Thyroid gland (tissue), 4 donors: ENCODE measurements around the gene JAKMIP2. TPM values are rescaled to one million over a fixed set of nuclear protein-coding genes. Genes with fewer than 3 reads are reported as not detected.

Experiments used
- DNase-seq, 2 donors: peaks; one replicate each; pipeline ENCODE4 v3.0.0-alpha.2; 2019
- H3K27ac ChIP-seq, 3 donors: fragments of 200-600 bp; sonication (generic); 1 replicate in 2 of 3; 2 replicates in 1 of 3; pipeline ENCODE4 v1.5.1; 2016 to 2019; ENCODE audit warnings: mild to moderate bottlenecking in 1 of 3, moderate library complexity in 1 of 3
- H3K27me3 ChIP-seq: fragments of 200-600 bp; sonication (generic); one replicate; pipeline ENCODE4 v1.5.1; 2019
- H3K36me3 ChIP-seq, 2 donors: fragments of 200-600 bp; sonication (generic); one replicate each; pipeline ENCODE4 v1.5.1; 2016 to 2019
- H3K4me1 ChIP-seq, 2 donors: fragments of 200-600 bp; sonication (generic); one replicate each; pipeline ENCODE4 v1.5.1; 2017 to 2019
- H3K4me3 ChIP-seq, 3 donors: fragments of 200-600 bp; sonication (generic); replicated peaks in 1 of 3; 1 replicate in 2 of 3; 2 replicates in 1 of 3; pipeline ENCODE4 v1.5.1; 2016; ENCODE audit warnings: mild to moderate bottlenecking in 1 of 3
- H3K9me3 ChIP-seq: fragments of 200-600 bp; sonication (generic); one replicate; pipeline ENCODE4 v1.5.1; 2017
- POLR2A ChIP-seq, 2 donors: fragments of 450-650 bp; IDR thresholded peaks; one replicate each; pipeline ENCODE4 v1.6.1; 2017; ENCODE audit warnings: antibody characterized with exemption in 2 of 2, mild to moderate bottlenecking in 2 of 2, moderate library complexity in 1 of 2
- WGBS, 2 donors: methylation state at CpG; one replicate each; pipeline ENCODE4 v1.1.5; 2017; 5-methylcytosine and 5-hydroxymethylcytosine counted together
- intact Hi-C: fragments of 100-400 bp; cut with DNase I; formaldehyde crosslinking; loops from one replicate; pipeline ENCODE4 v1.15.1; 2023
- total RNA-seq, 4 donors: library from RNA; depleted of rRNA; stranded (reverse); fragments of >200 nt; gene quantifications; one replicate each; pipeline ENCODE4 v1.2.3, GENCODE V29; 2016
- TF ChIP-seq, protein P1 (sequence below), 6 experiments: fragments of 200-600 bp in 3 of 6; fragments of 450-650 bp in 3 of 6; sonication (generic) in 3 of 6; IDR thresholded peaks; one replicate each; pipeline ENCODE4 v1.5.1; 2016 to 2019; ENCODE audit warnings: antibody characterized with exemption in 6 of 6, mild to moderate bottlenecking in 2 of 6, inconsistent platforms in 1 of 6, moderate library complexity in 1 of 6

Gene JAKMIP2
- total RNA-seq, 4 donors from 2014 or later, result under 0.01 to 0.75 (median 0.38) TPM

DNA sequence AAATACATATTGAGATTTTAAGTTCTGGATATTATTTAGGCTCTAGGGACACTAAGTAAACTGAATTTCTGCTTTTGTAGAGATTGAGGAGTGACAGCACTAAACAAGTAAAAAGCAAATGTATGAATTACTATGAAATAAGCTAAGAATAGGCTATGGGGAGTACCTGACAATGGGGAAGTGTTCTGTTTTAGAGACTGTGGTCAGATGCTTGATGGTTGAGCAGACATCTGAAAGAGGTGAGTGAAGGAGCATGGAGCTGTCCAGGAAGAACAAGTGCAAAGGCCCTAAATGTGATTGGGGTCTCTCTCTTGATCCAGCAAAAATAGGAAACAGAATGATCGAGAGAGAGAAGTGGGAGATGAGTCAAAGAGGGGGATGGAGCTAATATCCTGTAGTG, 111.7 kb downstream of the JAKMIP2 start:
- 90 to 93% methylated on average over 1 of the region's 1 CpG for WGBS, 2 donors
- H3K4me3 ChIP-seq, result no peak overlapping the region
- H3K9me3 ChIP-seq, result no peaks in the 10 kb centered on the region
- H3K36me3 ChIP-seq, result no peaks in the 10 kb centered on the region
- no peak for TF ChIP-seq POLR2A (IDR thresholded peaks at IDR 0.05)
- TF ChIP-seq, protein P1, sequence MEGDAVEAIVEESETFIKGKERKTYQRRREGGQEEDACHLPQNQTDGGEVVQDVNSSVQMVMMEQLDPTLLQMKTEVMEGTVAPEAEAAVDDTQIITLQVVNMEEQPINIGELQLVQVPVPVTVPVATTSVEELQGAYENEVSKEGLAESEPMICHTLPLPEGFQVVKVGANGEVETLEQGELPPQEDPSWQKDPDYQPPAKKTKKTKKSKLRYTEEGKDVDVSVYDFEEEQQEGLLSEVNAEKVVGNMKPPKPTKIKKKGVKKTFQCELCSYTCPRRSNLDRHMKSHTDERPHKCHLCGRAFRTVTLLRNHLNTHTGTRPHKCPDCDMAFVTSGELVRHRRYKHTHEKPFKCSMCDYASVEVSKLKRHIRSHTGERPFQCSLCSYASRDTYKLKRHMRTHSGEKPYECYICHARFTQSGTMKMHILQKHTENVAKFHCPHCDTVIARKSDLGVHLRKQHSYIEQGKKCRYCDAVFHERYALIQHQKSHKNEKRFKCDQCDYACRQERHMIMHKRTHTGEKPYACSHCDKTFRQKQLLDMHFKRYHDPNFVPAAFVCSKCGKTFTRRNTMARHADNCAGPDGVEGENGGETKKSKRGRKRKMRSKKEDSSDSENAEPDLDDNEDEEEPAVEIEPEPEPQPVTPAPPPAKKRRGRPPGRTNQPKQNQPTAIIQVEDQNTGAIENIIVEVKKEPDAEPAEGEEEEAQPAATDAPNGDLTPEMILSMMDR (IDR thresholded peaks at IDR 0.05), result no peak
- no peak for DNase-seq
- intact Hi-C loops, result no loop called here
- H3K4me1 ChIP-seq, result no peaks in the 10 kb centered on the region
- H3K27ac ChIP-seq, result no peak overlapping the region
- H3K27me3 ChIP-seq, result no peaks in the 10 kb centered on the region

DNA sequence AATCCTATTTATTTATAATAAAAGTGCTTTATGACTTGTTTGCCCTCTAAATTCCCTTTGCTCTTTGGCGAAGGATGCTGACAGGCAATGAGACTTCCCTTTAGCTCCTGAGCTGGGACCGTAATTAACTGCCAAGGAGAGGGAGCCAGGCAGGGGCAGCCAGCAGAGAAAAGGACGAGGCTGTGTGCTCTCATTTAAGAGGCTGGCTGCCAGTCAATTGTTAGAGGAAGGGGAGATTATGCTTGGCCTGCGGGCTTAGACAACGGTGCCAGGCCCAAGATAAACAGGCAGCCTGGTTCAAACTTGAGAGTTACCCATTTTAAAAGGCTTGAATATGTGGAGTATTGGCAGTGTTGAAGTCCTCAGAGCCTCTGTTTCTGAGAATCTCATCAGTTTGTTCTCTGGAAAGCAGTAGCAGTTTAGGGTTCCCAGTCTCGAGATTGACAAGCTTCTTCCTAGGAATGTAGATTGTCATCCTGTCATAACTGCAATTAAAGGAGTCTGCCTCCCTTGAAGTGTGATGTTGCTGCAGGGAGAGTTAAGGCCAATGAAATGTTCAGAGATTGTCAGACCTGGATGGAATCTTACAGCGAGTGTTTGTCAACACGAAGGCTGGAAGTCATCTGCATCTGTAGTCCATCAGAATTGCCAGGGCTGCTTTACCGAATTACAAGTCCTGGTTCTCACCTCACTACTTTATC, 113.2 kb downstream of the JAKMIP2 start:
- no peaks in the 10 kb centered on the region for H3K27me3 ChIP-seq
- no peak overlapping the region for H3K27ac ChIP-seq
- TF ChIP-seq, protein P1 (IDR thresholded peaks at IDR 0.05), result no peak
- no peak for TF ChIP-seq POLR2A (IDR thresholded peaks at IDR 0.05)
- no peak overlapping the region for H3K4me3 ChIP-seq
- H3K4me1 ChIP-seq, result no peaks in the 10 kb centered on the region
- intact Hi-C loops, result no loop called here
- no peaks in the 10 kb centered on the region for H3K36me3 ChIP-seq
- DNase-seq, result no peak
- no peaks in the 10 kb centered on the region for H3K9me3 ChIP-seq
- 57 to 61% methylated on average over 9 of the region's 9 CpGs for WGBS, 2 donors

DNA sequence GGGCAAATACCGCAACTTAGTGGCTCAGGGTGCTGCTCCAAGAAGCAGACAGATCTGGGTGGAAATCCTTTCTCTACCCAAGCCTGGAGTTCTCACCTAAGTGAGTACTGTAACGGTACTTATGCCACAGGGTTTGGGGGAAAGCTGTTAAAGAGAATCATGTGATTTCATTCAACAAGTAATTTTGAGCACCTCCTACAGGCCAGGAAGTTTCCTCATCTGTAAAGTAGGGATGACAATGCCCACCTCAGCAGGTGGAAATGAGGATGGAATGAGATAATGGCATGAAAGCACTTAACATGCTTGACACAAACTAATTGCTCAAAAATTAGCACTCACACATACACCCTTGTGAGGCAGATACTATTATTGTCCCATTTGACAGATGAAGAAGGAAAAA, 114.1 kb downstream of the JAKMIP2 start:
- Histone ChIP-seq H3K36me3 (no peaks in the 10 kb centered on the region), H3K27me3 (no peaks in the 10 kb centered on the region), H3K27ac (no peak overlapping the region), H3K4me3 (no peak overlapping the region), H3K4me1 (no peaks in the 10 kb centered on the region), H3K9me3 (no peaks in the 10 kb centered on the region)
- DNase-seq, result no peak
- intact Hi-C loops, result no loop called here
- TF ChIP-seq, protein P1 (IDR thresholded peaks at IDR 0.05), result no peak
- no peak for TF ChIP-seq POLR2A (IDR thresholded peaks at IDR 0.05)
- 94% methylated on average over 2 of the region's 2 CpGs for WGBS, 2 donors

DNA sequence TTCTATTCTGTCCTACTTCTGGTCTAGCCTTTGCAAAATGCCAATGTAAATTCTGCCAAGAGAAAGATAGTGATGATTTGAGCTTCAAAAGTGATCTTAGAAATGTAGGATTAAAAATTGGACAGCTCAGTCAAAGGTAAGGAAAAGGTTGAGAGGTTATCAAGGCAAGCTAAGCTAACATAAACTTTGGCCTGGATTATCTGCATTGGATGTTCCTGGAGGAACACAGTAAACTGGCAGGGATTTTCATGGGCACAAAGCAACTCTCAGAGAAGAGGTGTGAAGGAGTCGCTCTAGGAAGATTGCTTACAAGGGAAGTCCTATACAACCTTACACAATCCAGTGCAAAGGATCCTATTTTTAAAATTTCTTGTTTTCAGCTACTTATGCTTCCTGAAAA, 115.2 kb downstream of the JAKMIP2 start:
- intact Hi-C loops, result no loop called here
- 93 to 100% methylated on average over 1 of the region's 1 CpG for WGBS, 2 donors
- no peak for TF ChIP-seq POLR2A (IDR thresholded peaks at IDR 0.05)
- TF ChIP-seq, protein P1 (IDR thresholded peaks at IDR 0.05), result no peak

DNA sequence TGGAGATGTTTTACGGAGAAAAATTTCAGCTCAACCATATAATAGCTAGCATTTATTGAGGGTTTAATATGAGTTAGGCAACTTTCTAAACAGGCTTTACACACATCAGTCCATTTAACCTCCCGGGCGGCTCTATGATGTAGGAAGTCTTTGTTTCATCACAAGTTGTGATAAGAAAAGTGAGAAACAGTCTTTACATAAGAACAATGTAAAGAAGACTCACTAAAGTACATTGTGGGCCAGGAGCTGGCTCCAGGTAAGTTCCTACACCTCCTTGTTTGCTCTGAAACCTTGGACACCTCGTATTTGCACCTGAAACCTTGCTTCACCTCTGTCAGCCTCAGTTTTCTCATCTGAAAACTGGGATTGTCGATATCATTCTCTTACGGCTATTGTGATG, 116.1 kb downstream of the JAKMIP2 start:
- H3K36me3 ChIP-seq, result no peaks in the 10 kb centered on the region
- H3K27me3 ChIP-seq, result no peaks in the 10 kb centered on the region
- WGBS, 2 donors, result 75% methylated on average over 6 of the region's 6 CpGs
- no peaks in the 10 kb centered on the region for H3K9me3 ChIP-seq
- no peaks in the 10 kb centered on the region for H3K4me1 ChIP-seq
- H3K27ac ChIP-seq, result no peak overlapping the region
- no peak for DNase-seq
- intact Hi-C loops, result no loop called here
- H3K4me3 ChIP-seq, result no peak overlapping the region
- no peak for TF ChIP-seq POLR2A (IDR thresholded peaks at IDR 0.05)
- TF ChIP-seq, protein P1 (IDR thresholded peaks at IDR 0.05), result no peak

More for the DNA sequence above, 115.2 kb downstream of the JAKMIP2 start:
- Histone ChIP-seq H3K4me3 (no peak overlapping the region), H3K27me3 (no peaks in the 10 kb centered on the region), H3K4me1 (no peaks in the 10 kb centered on the region), H3K36me3 (no peaks in the 10 kb centered on the region), H3K27ac (no peak overlapping the region), H3K9me3 (no peaks in the 10 kb centered on the region)
- DNase-seq, result no peak
